Neural progenitor cell (in vitro differentiated cells): Measurements from ENCODE around the gene CTNNBL1. TPM values are rescaled to one million over a fixed set of nuclear protein-coding genes. Genes with fewer than 3 reads are reported as not detected.

Source experiments
- DNase-seq: peaks from one replicate; pipeline ENCODE4 v3.0.0-alpha.2; 2016; ENCODE audit warnings: low spot score
- H2AFZ ChIP-seq: fragments of 200-600 bp; sonication (generic); replicated peaks from 2 replicates; pipeline ENCODE4 v1.6.1; 2016; ENCODE audit warnings: antibody characterized with exemption
- H3F3A ChIP-seq: fragments of 200-600 bp; sonication (generic); 2 replicates; pipeline ENCODE4 v1.6.1; 2016; ENCODE audit warnings: antibody characterized with exemption, low read depth
- H3K27ac ChIP-seq: fragments of 200-600 bp; sonication (generic); 2 replicates; pipeline ENCODE4 v1.5.1; 2016; ENCODE audit warnings: mild to moderate bottlenecking
- H3K27me3 ChIP-seq: fragments of 200-600 bp; sonication (generic); 2 replicates; pipeline ENCODE4 v1.6.1; 2016; ENCODE audit warnings: mild to moderate bottlenecking, moderate library complexity
- H3K36me3 ChIP-seq: fragments of 200-600 bp; sonication (generic); 2 replicates; pipeline ENCODE4 v1.5.1; 2016
- H3K4me1 ChIP-seq: fragments of 200-600 bp; sonication (generic); 2 replicates; pipeline ENCODE4 v1.6.1; 2016; ENCODE audit warnings: mixed run types
- H3K4me2 ChIP-seq: fragments of 200-600 bp; sonication (generic); 2 replicates; pipeline ENCODE4 v1.6.1; 2016
- H3K4me3 ChIP-seq: fragments of 200-600 bp; sonication (generic); 2 replicates; pipeline ENCODE4 v1.5.1; 2016
- H3K79me2 ChIP-seq: fragments of 200-600 bp; sonication (generic); 2 replicates; pipeline ENCODE4 v1.6.1; 2016; ENCODE audit warnings: low read depth
- H3K9ac ChIP-seq: fragments of 200-600 bp; sonication (generic); 2 replicates; pipeline ENCODE4 v1.6.1; 2016
- H3K9me3 ChIP-seq: fragments of 200-600 bp; sonication (generic); 2 replicates; pipeline ENCODE4 v1.5.1; 2016; ENCODE audit warnings: low read depth
- H4K20me1 ChIP-seq: fragments of 200-600 bp; sonication (generic); 2 replicates; pipeline ENCODE4 v1.6.1; 2016; ENCODE audit warnings: low read depth
- H3K27ac Mint-ChIP-seq: 3 replicates; pipeline ENCODE4 v1.8.0; 2021; ENCODE audit warnings: mixed read lengths
- H3K27me3 Mint-ChIP-seq: 2 replicates; pipeline ENCODE4 v1.8.0; 2022; ENCODE audit warnings: low read depth, mild to moderate bottlenecking, inconsistent platforms, moderate library complexity, mixed read lengths; ENCODE audit not compliant: insufficient read depth
- H3K36me3 Mint-ChIP-seq: 3 replicates; pipeline ENCODE4 v1.8.0; 2021; ENCODE audit warnings: mixed read lengths
- H3K4me1 Mint-ChIP-seq: 3 replicates; pipeline ENCODE4 v1.8.0; 2021; ENCODE audit warnings: mixed read lengths
- H3K4me3 Mint-ChIP-seq: 3 replicates; pipeline ENCODE4 v1.8.0; 2021; ENCODE audit warnings: mild to moderate bottlenecking, moderate library complexity, mixed read lengths
- H3K9me3 Mint-ChIP-seq: 3 replicates; pipeline ENCODE4 v1.8.0; 2020; ENCODE audit warnings: mixed read lengths
- CTCF ChIP-seq: fragments of 200-600 bp; sonication (generic); IDR thresholded peaks from 2 replicates; pipeline ENCODE4 v1.5.1; 2017; ENCODE audit warnings: antibody characterized with exemption, mild to moderate bottlenecking
- EZH2 ChIP-seq: fragments of 200-600 bp; sonication (generic); IDR thresholded peaks from 2 replicates; pipeline ENCODE4 v1.6.1; 2017; ENCODE audit warnings: antibody characterized with exemption, mild to moderate bottlenecking, moderate library complexity
- EZH2phosphoT487 ChIP-seq: fragments of 200-600 bp; sonication (generic); IDR thresholded peaks from 2 replicates; pipeline ENCODE4 v1.6.1; 2017; ENCODE audit warnings: antibody characterized with exemption
- total RNA-seq: library from RNA; depleted of rRNA; stranded (reverse); fragments of >200 nt; gene quantifications from 2 replicates; pipeline ENCODE4 v1.2.3, GENCODE V29; 2015; ENCODE audit warnings: low replicate concordance

CTNNBL1 gene
- total RNA-seq, 1 donor from 2014 or later: 54.5 TPM

- Histone ChIP-seq H3K4me1 (peaks cover 52% of the 10 kb centered on the region), H3K9ac (no peak overlapping the region), H3K27ac (peak overlapping the region; percentile 41), H3K27me3 (peaks cover 9% of the 10 kb centered on the region), H3K9me3 (no peaks in the 10 kb centered on the region), H3F3A (peaks cover 59% of the 10 kb centered on the region), H3K79me2 (no peaks in the 10 kb centered on the region), H4K20me1 (no peaks in the 10 kb centered on the region), H2AFZ (peak overlapping the region; percentile 7), H3K36me3 (no peaks in the 10 kb centered on the region), H3K4me2 (peak overlapping the region; percentile 72), H3K4me3 (peak overlapping the region; percentile 20)
- Mint-ChIP-seq H3K9me3 (peaks cover 3% of the 10 kb centered on the region), H3K4me1 (peaks cover 83% of the 10 kb centered on the region), H3K36me3 (no peaks in the 10 kb centered on the region), H3K27ac (peak overlapping the region; percentile 93), H3K4me3 (peak overlapping the region; percentile 69), H3K27me3 (peaks cover 14% of the 10 kb centered on the region)
- peak; percentile 85 for DNase-seq
- no peak for TF ChIP-seq CTCF
- TF ChIP-seq EZH2: no peak
- no peak for TF ChIP-seq EZH2phosphoT487
These were observed 214.0 kb downstream of the CTNNBL1 start for GRCh38 chr20:37907677-37908401.

- H3K9me3 Mint-ChIP-seq: no peaks in the 10 kb centered on the region
- H3K4me1 ChIP-seq: peaks cover 77% of the 10 kb centered on the region
- no peaks in the 10 kb centered on the region for H3K9me3 ChIP-seq
- peaks cover 10% of the 10 kb centered on the region for H3K27me3 Mint-ChIP-seq
- H3K4me1 Mint-ChIP-seq: peaks cover 88% of the 10 kb centered on the region
- no peaks in the 10 kb centered on the region for H3K36me3 ChIP-seq
- H2AFZ ChIP-seq: no peak overlapping the region
- no peaks in the 10 kb centered on the region for H3K79me2 ChIP-seq
- H3F3A ChIP-seq: peaks cover 75% of the 10 kb centered on the region
- no peak overlapping the region for H3K4me3 ChIP-seq
- no peak for DNase-seq
- no peak overlapping the region for H3K9ac ChIP-seq
- H4K20me1 ChIP-seq: no peaks in the 10 kb centered on the region
- H3K27me3 ChIP-seq: no peaks in the 10 kb centered on the region
- no peaks in the 10 kb centered on the region for H3K36me3 Mint-ChIP-seq
- no peak overlapping the region for H3K4me3 Mint-ChIP-seq
- TF ChIP-seq EZH2phosphoT487: no peak
- TF ChIP-seq CTCF: no peak
- no peak for TF ChIP-seq EZH2
- H3K27ac Mint-ChIP-seq: no peak overlapping the region
- peak overlapping the region; percentile 62 for H3K4me2 ChIP-seq
- H3K27ac ChIP-seq: no peak overlapping the region
These were observed 217.4 kb downstream of the CTNNBL1 start for GRCh38 chr20:37911261-37911660.

- H3K27ac Mint-ChIP-seq: peak overlapping the region; percentile 34
- peak overlapping the region; percentile 64 for H3K4me3 Mint-ChIP-seq
- no peaks in the 10 kb centered on the region for H3K79me2 ChIP-seq
- H3K9ac ChIP-seq: no peak overlapping the region
- H4K20me1 ChIP-seq: no peaks in the 10 kb centered on the region
- H3K4me3 ChIP-seq: no peak overlapping the region
- no peaks in the 10 kb centered on the region for H3K9me3 ChIP-seq
- peaks cover 13% of the 10 kb centered on the region for H3K27me3 Mint-ChIP-seq
- peaks cover 88% of the 10 kb centered on the region for H3K4me1 Mint-ChIP-seq
- H3K36me3 ChIP-seq: no peaks in the 10 kb centered on the region
- H3K36me3 Mint-ChIP-seq: no peaks in the 10 kb centered on the region
- peak overlapping the region; percentile 62 for H3K4me2 ChIP-seq
- peak overlapping the region; percentile 15 for H2AFZ ChIP-seq
- H3K27me3 ChIP-seq: no peaks in the 10 kb centered on the region
- H3K27ac ChIP-seq: no peak overlapping the region
- no peaks in the 10 kb centered on the region for H3K9me3 Mint-ChIP-seq
- peak; percentile 85 for DNase-seq
- TF ChIP-seq CTCF: no peak
- TF ChIP-seq EZH2: no peak
- TF ChIP-seq EZH2phosphoT487: no peak
- peaks cover 75% of the 10 kb centered on the region for H3F3A ChIP-seq
- peaks cover 77% of the 10 kb centered on the region for H3K4me1 ChIP-seq
These were observed 218.0 kb downstream of the CTNNBL1 start for GRCh38 chr20:37911838-37912281.
